ENCODE results near the gene WAPL. TPM values are rescaled to one million over a fixed set of nuclear protein-coding genes. Genes with fewer than 3 reads are reported as not detected.
"Not testable (repeated sequence)": the region's sequence is repeated elsewhere in the genome, so short reads cannot be mapped to it uniquely, and the experiment has no call there.

Gene WAPL
- polyA plus RNA-seq, 2 of the 4 experiments (the other 2 are of a cell fraction): 15.4 to 25.6 TPM

GRCh38 chr10:86558695-86559094 lies 37.1 kb upstream of the WAPL start:
- CTCF ChIA-PET: not testable (repeated sequence)

GRCh38 chr10:86556933-86557649 lies 35.5 kb upstream of the WAPL start:
- CTCF ChIA-PET: interaction anchor here (0.9 kb wide), 1 partner anchor 28 kb away, joined by 3 read pairs; no protein-coding TSS in a partner anchor

More at GRCh38 chr10:86558695-86559094, 37.1 kb upstream of the WAPL start:
- H3K4me3 ChIP-seq; POLR2A ChIA-PET; H3K9me3 ChIP-seq; H3K4me2 ChIP-seq; DNase-seq (ENCODE audit: low read depth in 1 of 2, low spot score in 1 of 2); FAIRE-seq; H3K4me1 ChIP-seq; H3K27ac ChIP-seq; ATAC-seq: not testable (repeated sequence)
- WGBS (ENCODE audit: missing lambda C conversion rate): 56% methylated on average over 3 of the region's 3 CpGs

GRCh38 chr10:86556532-86556931 lies 34.9 kb upstream of the WAPL start:
- ATAC-seq: no peak

More at GRCh38 chr10:86556933-86557649, 35.5 kb upstream of the WAPL start:
- Histone ChIP-seq H3K27ac (no peak overlapping the region), H3K4me1 (no peaks in the 10 kb centered on the region), H3K4me2 (no peak overlapping the region), H3K4me3 (no peak overlapping the region), H3K9me3 (no peaks in the 10 kb centered on the region)
- DNase-seq (ENCODE audit: low read depth in 1 of 2, low spot score in 1 of 2): no peak
- ATAC-seq: no peak
- TF ChIP-seq ZFP36 (IDR thresholded peaks at IDR 0.05; ENCODE audit: borderline replicate concordance, partially characterized antibody) (no peak), BHLHE40 (IDR thresholded peaks at IDR 0.05; ENCODE audit: low read depth, low read length) (no peak), MAZ (IDR thresholded peaks at IDR 0.05; ENCODE audit: borderline replicate concordance, low read depth, low read length) (no peak), HOXB13 (CRISPR knock-in tag; IDR thresholded peaks at IDR 0.05; ENCODE audit: low read depth) (no peak), MAFK (IDR thresholded peaks at IDR 0.05; ENCODE audit: partially characterized antibody) (no peak), SREBF2 (IDR thresholded peaks at IDR 0.05) (no peak), HOXA7 (CRISPR knock-in tag; IDR thresholded peaks at IDR 0.05) (no peak), USF2 (IDR thresholded peaks at IDR 0.05) (no peak), HDAC2 (IDR thresholded peaks at IDR 0.05) (no peak), PHF8 (IDR thresholded peaks at IDR 0.05; ENCODE audit: borderline replicate concordance, low read depth) (no peak), RNF2 (IDR thresholded peaks at IDR 0.05; ENCODE audit: borderline replicate concordance, low read depth) (no peak), NR3C1 (IDR thresholded peaks at IDR 0.05) (no peak), CHD4 (IDR thresholded peaks at IDR 0.05; ENCODE audit: borderline replicate concordance) (no peak), FOSL2 (IDR thresholded peaks at IDR 0.05) (no peak), FOSL2 (CRISPR knock-in tag; IDR thresholded peaks at IDR 0.05) (no peak), HES2 (IDR thresholded peaks at IDR 0.05) (no peak)
- WGBS (ENCODE audit: missing lambda C conversion rate): 71% methylated on average over 15 of the region's 15 CpGs
- POLR2A ChIA-PET: no interaction called here
- FAIRE-seq: no peak

More at GRCh38 chr10:86556532-86556931, 34.9 kb upstream of the WAPL start:
- CTCF ChIA-PET: no interaction called here
- DNase-seq (ENCODE audit: low read depth in 1 of 2, low spot score in 1 of 2): no peak
- POLR2A ChIA-PET: no interaction called here
- H3K4me2 ChIP-seq: no peak overlapping the region
- 41% methylated on average over 3 of the region's 3 CpGs for WGBS (ENCODE audit: missing lambda C conversion rate)
- TF ChIP-seq POLR2AphosphoS2 (conservative IDR thresholded peaks at IDR 0.05; ENCODE audit: low read length): no peak
- TF ChIP-seq BHLHE40 (IDR thresholded peaks at IDR 0.05; ENCODE audit: low read depth, low read length): no peak
- no peak for TF ChIP-seq RAD21 (conservative IDR thresholded peaks at IDR 0.05 in 1 of 2, IDR thresholded peaks at IDR 0.05 in 1 of 2)
- no peak for TF ChIP-seq RARB (CRISPR knock-in tag; IDR thresholded peaks at IDR 0.05)
- TF ChIP-seq PBX3 (IDR thresholded peaks at IDR 0.05): no peak
- TF ChIP-seq CHD2 (IDR thresholded peaks at IDR 0.05; ENCODE audit: low read length, partially characterized antibody): no peak
- TF ChIP-seq EHF (CRISPR knock-in tag; IDR thresholded peaks at IDR 0.05): no peak
- TF ChIP-seq TFCP2L1 (CRISPR knock-in tag; IDR thresholded peaks at IDR 0.05): no peak
- TF ChIP-seq RNF2 (IDR thresholded peaks at IDR 0.05; ENCODE audit: borderline replicate concordance, low read depth): no peak
- no peak for TF ChIP-seq FOSL2 (IDR thresholded peaks at IDR 0.05)
- TF ChIP-seq FOSL2 (CRISPR knock-in tag; IDR thresholded peaks at IDR 0.05): no peak
- no peak for TF ChIP-seq HEYL (CRISPR knock-in tag; IDR thresholded peaks at IDR 0.05)
- TF ChIP-seq HMGXB4 (CRISPR knock-in tag; IDR thresholded peaks at IDR 0.05; ENCODE audit: borderline replicate concordance): no peak
- TF ChIP-seq ZFP36 (IDR thresholded peaks at IDR 0.05; ENCODE audit: borderline replicate concordance, partially characterized antibody): no peak
- TF ChIP-seq JUN (IDR thresholded peaks at IDR 0.05): no peak
- TF ChIP-seq KDM5A (IDR thresholded peaks at IDR 0.05): no peak
- no peak for TF ChIP-seq HES2 (IDR thresholded peaks at IDR 0.05)
- TF ChIP-seq FOXS1 (CRISPR knock-in tag; IDR thresholded peaks at IDR 0.05): no peak
- no peak for TF ChIP-seq TP53 (CRISPR knock-in tag; IDR thresholded peaks at IDR 0.05)
- no peak for TF ChIP-seq NFE2L2 (conservative IDR thresholded peaks at IDR 0.05; ENCODE audit: low read length)
- TF ChIP-seq SMC3 (IDR thresholded peaks at IDR 0.05): no peak
- no peaks in the 10 kb centered on the region for H3K4me1 ChIP-seq
- H3K27ac ChIP-seq: no peak overlapping the region
- no peak for FAIRE-seq
- no peaks in the 10 kb centered on the region for H3K9me3 ChIP-seq
- no peak overlapping the region for H3K4me3 ChIP-seq

All from A549 (cell line).